Gastroesophageal sphincter (tissue), 2 donors: ENCODE data around the gene WNT7A.

ENCODE experiments used
- EP300 ChIP-seq: sonication (generic); formaldehyde crosslinking; IDR thresholded peaks from one replicate; pipeline ENCODE4 v1.6.1; 2017; ENCODE audit warnings: antibody characterized with exemption, mild to moderate bottlenecking
- POLR2A ChIP-seq, 2 donors: fragments of 450-650 bp; IDR thresholded peaks; one replicate each; pipeline ENCODE4 v1.6.1; 2017; ENCODE audit warnings: antibody characterized with exemption in 2 of 2, mild to moderate bottlenecking in 2 of 2, moderate library complexity in 1 of 2
- POLR2AphosphoS5 ChIP-seq: sonication (generic); formaldehyde crosslinking; IDR thresholded peaks from one replicate; pipeline ENCODE4 v1.6.1; 2017; ENCODE audit warnings: antibody characterized with exemption

DNA sequence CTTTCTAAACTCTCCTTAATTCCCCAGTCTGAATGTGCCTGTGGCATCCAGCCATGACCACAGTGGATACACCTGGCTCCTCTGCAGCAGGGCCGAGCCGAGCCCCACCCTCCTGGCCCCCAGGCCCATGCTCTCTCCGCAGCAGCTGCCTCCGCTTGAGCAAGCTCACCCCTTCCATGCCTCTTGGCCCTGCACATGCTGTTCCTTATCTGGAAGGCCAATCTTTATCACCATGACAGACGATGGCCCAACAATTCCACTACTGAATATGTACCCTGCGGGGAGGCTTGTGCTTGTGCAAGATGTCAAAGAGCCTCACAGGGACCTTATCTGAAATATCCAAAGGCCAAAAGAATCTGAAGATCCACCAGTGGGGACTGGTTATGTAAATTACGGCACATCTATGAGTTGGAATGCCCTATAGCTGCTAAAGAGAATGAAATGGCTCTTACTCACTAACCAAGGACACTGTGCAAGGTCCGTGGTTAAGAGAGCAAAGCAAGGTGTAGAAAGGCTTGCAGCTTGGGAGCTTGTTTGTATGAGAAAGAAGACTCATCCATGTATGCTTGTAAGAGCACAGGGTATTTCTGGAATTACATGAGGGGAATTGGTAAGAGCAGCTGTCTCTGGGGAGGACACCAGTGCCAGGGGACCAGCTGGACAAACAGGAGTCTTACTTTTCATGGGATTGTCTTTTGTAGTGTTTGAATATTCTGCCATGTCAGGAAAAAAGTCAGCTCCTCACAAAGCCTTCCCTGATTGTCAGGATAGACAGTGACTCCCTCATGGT lies 55.2 kb downstream of the WNT7A start:
- TF ChIP-seq POLR2AphosphoS5: no peak
- no peak for TF ChIP-seq POLR2A (IDR thresholded peaks at IDR 0.05)
- TF ChIP-seq EP300: no peak
